ENCODE data around the gene AK1.
A peak's percentile ranks its signal among the peaks of the same experiment; 100 is the strongest.

The AK1 gene

GRCh38 chr9:127908660-127908926, 31.1 kb upstream of the AK1 start:
- DNase-seq, result no peak

DNA sequence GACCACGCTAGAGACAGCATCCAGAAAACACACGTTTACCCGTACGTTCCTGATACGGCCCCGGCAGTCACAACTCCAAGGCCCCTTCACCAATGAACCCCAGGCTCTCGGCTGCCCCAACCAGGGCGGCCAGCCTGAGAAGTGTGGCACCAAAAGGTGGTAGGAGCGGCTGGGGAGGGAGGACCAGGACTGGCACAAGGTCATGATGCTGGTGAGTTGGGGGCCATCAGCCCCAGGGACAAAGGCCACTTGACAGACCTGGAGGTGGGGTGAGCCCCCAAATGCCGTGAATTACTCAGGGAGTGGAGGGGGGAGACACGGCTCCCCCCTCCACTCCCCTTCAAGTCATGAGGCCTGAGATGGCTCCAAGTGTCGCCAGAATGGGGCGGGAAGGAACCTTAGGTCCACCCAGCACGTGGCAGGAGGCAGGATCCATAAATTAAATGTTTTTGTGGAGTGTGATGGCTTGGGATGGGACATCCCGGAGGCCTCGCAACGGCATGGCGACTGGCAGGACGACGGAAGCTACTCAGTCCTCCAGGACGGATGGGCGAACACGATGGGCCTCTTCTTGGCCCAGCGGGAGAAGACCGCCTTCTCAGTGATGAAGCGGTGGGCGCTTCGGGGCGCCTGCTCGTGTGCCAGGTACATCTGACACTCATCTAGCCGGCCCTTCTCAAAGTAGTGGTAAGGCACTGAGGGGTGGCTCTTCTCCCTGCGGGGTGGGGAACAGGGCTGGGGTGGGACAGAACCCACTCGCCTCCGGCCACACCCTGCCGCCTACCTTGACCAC, 30.6 kb upstream of the AK1 start:
- no peak for DNase-seq

DNA sequence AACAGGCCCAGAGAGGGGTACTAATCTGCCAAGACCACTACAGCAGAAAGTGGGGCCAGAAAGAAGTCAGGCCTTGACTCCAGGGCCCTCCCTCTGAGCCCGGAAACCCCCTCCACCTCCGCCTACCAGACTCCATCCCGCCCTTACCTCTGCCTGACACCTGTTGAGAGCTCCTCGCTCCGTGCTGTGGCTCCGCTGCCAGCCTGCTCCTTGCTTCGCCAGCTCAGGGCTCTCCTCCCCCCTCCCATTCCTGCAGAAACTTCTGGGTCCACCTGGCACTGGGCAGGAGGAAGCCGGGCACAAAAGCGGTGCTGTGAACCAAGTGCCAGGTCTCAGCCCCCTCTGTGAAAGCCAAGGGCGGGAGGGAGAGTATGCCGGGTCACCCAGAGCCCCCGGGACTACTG, 28.3 kb upstream of the AK1 start:
- no peak for DNase-seq

GRCh38 chr9:127905004-127905728, 27.7 kb upstream of the AK1 start:
- DNase-seq, result no peak

DNA sequence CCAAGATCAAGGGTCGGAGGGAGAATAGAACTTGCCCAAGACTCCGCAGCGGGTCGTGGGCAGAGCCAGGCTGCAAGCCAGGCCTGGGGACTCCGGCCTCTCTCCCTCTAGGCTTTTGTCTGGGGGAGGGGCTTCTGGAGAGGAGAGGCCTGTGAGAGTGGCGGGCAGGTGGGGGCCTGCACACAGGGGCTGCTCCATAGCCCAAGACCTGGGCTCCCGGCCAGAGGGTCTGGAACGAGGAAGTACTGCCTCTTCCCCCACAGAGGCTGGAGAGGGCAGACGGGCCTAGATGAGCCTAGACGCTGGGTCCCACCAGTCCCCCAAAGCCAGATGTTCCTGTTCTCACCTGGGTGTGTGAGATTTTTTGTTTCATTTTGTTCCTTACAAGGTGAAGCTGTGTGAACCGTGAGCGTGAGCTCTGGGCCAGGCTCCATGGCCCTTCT, 27.1 kb upstream of the AK1 start:
- peak; percentile 93 for DNase-seq

DNA sequence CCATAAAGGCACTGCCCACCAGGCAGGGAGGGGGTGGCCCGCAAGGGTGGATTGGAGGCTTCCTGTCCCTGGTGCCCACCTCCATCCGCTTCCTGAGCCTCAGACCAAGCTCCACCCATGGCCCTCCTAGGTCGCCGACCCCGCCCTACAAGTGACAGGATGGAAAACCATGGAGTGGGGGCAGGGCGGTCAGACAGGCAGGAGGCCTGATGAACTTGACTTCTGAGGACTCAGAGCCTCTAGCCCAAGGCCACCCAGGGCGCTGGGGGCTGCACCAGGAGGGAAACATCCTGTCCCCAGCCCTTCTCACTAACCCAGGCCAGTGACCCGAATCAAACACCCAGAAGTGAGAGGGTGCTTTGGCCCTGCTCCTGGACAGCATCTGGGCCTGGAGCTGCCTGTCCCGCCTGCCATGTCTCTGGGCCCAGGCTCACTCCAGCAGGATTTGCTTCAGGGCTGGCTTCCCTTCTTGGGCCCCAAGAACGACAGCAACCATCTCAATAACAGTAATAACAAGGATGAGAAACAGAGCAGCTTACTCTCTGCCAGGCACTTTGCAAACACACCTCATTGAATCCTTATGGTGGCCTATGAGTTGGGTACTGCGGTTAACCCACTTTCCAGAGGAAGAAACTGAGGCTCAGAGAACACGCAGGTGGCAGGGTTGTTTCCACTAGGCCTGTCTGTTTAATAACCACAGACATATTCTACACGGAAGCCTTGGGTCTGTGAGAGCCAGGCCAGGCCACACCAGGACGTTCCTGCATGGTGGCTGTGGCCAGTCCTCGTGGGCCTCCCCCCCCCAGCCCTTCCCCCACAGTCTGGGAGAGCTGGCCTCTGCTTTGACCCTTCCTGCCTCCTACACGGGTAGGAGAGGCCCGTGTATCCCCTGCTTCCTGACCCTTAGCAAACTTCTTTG, 26.3 kb upstream of the AK1 start:
- no peak for DNase-seq

- DNase-seq, result peak; percentile 46
Measured at GRCh38 chr9:127899128-127899943, 21.9 kb upstream of the AK1 start, which contains the start of gene ST6GALNAC6. Gene ST6GALNAC6 (minus strand): TSS chr9:127899603. CDS start chr9:127897981, 1,622 bp downstream.

DNA sequence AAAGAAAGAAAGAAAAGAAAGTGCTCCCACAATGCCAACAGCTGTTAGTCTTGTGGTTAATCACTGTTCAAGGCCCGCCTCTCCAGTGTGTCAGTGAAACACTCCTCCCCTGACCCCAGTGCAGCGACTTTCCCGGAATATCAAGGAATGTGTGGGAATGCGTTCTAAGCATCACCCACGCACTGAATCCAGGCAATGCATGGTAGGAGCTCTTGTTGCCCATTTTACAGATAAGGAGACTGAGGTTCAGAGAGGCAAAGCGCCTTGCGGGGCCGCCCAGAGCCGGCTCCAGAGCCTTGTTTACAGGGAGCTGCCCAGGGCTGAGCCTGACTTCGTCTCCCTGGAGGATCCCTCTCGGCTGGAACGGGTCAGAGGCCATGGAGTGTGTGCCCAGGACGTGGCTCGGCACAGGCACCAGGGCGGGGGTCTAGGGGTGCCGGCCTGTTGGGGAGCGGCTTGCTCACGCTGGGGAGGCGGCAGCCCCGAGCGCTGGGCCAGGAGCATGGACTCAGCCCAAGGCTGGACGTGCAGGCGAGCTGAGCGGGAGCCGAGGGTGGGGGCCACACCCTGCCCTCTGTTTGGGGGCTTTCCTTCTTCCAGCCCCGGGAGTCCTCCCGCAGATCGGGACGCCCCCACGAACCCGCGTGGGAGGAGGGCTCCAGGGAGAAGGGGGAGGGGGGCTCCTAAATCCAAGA, 21.1 kb upstream of the AK1 start:
- DNase-seq, result no peak

- DNase-seq, result no peak
Measured at GRCh38 chr9:127897193-127897692, 19.8 kb upstream of the AK1 start.

DNA sequence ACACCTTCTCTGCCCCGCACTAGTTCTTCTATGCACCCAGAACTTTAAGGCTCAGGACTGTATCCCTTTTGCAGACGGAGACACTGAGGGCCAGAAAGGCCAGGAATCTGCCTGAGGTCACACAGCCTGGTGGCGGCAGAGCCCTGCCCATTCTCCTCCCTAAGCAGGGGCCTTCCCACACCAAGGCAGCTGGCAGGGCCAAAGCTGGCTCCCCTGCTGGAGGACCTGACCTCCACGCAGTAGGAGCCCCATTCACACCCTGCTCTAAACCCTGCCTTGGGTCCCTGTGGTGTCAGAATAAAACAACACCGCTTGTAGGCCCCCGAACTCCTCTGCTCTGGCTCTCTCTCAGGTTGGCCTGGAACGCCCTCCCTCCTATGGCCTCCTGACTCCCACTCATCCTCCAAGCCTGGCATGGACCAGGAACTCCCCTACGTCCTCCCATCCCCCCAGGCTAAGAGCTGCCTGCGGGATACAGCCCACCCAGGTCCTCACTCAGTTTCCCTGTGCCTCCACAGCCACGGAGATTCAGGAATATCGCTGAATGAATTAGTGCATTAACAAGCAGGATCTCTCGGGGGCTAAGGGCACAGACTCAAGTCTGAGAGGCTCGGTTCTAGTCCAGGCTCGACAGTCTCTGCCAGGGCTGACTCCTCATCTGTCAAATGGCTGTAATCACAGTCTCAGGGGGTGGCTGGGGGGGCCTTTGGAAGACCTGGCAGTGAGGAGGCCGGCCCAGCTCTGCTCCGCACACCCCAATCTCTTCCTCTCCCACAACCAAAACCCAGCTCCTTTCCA, 19.1 kb upstream of the AK1 start:
- DNase-seq, result no peak

GRCh38 chr9:127895811-127896210, 18.3 kb upstream of the AK1 start:
- no peak for DNase-seq

DNA sequence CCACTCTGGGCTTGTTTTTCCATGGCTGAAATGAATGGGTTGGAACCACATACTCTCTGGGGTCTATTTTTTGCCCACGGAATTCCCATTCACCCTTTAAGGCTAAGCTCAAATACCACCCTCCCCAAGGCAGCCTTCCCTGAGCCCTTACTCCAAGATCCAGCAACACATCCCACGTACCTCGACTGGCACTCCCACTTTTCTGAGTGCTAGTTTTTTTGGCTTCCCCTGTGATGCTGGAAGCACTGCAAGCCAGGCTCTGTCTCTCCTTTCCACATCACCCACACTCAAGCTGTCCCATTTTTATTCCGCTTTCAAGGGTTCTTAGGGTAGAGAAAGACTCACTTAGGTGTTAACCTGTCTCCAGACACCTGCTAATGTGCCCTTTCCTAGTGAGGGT, 15.9 kb upstream of the AK1 start:
- no peak for DNase-seq

DNA sequence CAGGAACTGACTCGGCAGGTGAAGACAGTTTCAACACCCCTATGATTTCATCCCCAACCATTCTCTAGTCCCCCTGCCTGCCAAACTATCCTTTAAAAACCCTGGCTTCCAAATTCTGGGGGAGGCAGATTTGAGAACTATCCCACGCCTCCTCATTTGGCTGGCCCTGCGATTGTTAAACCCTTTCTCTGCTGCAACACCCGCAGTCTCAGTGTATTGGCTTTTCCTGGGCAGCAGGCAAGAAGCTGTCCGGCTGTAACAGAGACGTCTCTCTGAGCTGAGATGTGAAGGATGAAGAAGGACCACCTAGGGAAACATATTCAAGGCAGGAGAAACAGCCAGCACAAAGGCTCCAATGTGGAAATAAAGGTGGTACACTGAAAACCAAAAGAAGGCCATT, 15.4 kb upstream of the AK1 start:
- DNase-seq, result no peak

GRCh38 chr9:127890053-127890452, 12.6 kb upstream of the AK1 start:
- DNase-seq, result no peak

- no peak for DNase-seq
Measured at GRCh38 chr9:127887792-127888191, 10.3 kb upstream of the AK1 start.

GRCh38 chr9:127886401-127886972, 9.0 kb upstream of the AK1 start:
- DNase-seq, result no peak

DNA sequence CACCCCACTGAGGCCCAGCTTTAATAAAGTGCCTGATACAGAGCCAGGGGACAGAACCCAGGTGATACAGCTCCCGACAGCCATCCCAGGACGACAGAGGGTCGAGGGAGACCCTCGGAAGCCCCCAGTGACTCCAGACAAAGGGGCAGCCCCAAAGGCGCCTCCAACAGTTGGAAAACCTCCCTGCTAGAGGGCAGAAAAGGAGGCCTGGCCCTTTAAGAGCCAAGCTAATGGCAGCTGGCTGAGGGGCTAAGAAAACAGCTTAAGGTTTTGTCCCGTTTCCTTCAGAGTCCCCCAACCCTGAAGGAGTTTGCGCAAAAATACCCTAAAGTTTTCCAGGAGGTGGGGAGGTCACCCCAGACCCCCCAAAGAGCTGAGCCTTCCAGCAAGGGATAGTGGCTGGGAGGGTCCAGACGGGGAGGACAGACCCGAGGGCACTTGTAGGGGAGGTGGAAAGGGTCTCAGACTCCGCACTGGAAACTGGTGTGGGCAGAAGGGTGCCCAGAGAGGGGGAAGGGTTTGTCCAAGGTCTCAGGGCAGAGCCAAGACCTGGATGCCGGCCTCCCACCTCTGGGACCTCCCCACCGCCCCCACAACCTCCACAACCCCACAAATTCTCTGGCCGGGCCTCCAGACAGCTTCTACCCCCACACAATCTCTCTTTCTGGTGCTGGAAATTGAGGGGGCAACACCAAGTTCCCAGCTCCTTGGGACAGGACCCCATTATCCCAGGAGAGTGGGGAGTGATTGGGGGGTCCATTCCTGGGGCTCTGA, 8.2 kb upstream of the AK1 start:
- DNase-seq, result no peak

DNA sequence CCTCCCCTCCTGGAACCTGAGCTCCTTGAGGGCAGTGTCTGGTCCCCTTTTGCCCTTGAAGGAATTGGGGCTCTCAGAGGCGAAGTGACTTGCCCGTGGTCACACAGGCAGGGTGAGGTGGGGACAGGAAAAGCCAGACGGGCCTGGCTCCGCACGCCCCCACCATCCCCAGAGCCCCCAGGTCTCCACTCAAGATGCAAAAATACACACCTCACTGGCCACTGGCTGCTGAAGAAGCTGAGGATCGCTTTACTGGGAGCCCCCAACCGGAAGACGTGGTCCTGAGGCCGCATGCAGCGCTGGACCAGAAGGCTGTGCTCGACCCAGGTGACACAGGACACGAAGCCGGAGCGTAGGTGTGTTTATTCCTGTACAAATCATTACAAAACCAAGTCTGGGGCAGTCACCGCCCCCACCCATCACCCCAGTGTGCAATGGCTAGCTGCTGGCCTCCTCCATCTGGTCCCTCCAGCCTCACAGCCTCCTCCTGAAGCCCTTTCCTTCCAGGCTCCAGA, 7.6 kb upstream of the AK1 start:
- no peak for DNase-seq

DNA sequence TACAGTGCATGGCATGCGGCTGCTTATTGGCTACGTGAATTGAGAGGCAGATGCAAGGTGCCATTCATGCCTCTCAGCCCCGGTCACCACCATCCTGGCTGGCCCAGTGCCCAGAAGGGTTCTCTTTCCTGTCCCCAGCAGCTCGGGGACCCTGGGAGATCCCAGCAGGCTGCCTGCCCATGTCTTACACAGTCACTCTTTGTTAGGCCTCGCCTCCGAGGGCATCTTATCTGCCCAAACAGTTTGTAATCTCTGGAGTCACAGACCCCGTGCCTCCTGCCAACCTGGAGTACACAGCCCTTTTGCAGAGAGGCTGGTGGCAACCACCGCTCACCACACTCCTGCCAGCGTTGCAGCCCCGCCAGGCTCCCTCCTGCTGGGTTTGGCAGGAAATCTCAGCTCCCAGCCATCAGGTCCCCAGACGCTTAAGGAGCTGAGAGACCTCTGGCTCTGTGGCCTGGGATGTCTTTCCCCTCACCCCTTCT, 7.0 kb upstream of the AK1 start:
- DNase-seq, result peak; percentile 85
